ENCODE results near the gene IFT43. TPM values are rescaled to one million over a fixed set of nuclear protein-coding genes. Genes with fewer than 3 reads are reported as not detected.

The IFT43 gene
- total and polyA plus RNA-seq, 2 experiments from 2014 or later, result 56.8 to 76.6 TPM

GRCh38 chr14:75976826-75977581 lies 8.6 kb upstream of the IFT43 start:
- peaks cover 36% of the 10 kb centered on the region for H3K4me1 ChIP-seq (ENCODE audit: low read depth)

GRCh38 chr14:75977582-75977943 lies 8.0 kb upstream of the IFT43 start:
- Histone ChIP-seq H3K4me1 (ENCODE audit: low read depth) (peaks cover 30% of the 10 kb centered on the region), H3K36me3 (no peaks in the 10 kb centered on the region), H3K4me3 (no peak overlapping the region), H3K27me3 (no peaks in the 10 kb centered on the region), H3K27ac (no peak overlapping the region), H3K9me3 (ENCODE audit: low read depth) (no peaks in the 10 kb centered on the region)
- no peak for DNase-seq (ENCODE audit: low read depth in 1 of 2, low spot score in 1 of 2)
- TF ChIP-seq, protein P1, sequence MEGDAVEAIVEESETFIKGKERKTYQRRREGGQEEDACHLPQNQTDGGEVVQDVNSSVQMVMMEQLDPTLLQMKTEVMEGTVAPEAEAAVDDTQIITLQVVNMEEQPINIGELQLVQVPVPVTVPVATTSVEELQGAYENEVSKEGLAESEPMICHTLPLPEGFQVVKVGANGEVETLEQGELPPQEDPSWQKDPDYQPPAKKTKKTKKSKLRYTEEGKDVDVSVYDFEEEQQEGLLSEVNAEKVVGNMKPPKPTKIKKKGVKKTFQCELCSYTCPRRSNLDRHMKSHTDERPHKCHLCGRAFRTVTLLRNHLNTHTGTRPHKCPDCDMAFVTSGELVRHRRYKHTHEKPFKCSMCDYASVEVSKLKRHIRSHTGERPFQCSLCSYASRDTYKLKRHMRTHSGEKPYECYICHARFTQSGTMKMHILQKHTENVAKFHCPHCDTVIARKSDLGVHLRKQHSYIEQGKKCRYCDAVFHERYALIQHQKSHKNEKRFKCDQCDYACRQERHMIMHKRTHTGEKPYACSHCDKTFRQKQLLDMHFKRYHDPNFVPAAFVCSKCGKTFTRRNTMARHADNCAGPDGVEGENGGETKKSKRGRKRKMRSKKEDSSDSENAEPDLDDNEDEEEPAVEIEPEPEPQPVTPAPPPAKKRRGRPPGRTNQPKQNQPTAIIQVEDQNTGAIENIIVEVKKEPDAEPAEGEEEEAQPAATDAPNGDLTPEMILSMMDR (IDR thresholded peaks at IDR 0.05; ENCODE audit: low read depth, low read length), result no peak

More at GRCh38 chr14:75976826-75977581, 8.6 kb upstream of the IFT43 start:
- no peak overlapping the region for H3K27ac ChIP-seq
- no peak overlapping the region for H3K4me3 ChIP-seq
- TF ChIP-seq, protein P1 (IDR thresholded peaks at IDR 0.05; ENCODE audit: low read depth, low read length), result no peak
- no peaks in the 10 kb centered on the region for H3K36me3 ChIP-seq
- DNase-seq (ENCODE audit: low read depth in 1 of 2, low spot score in 1 of 2), result no peak
- H3K9me3 ChIP-seq (ENCODE audit: low read depth), result no peaks in the 10 kb centered on the region
- no peaks in the 10 kb centered on the region for H3K27me3 ChIP-seq

DNA sequence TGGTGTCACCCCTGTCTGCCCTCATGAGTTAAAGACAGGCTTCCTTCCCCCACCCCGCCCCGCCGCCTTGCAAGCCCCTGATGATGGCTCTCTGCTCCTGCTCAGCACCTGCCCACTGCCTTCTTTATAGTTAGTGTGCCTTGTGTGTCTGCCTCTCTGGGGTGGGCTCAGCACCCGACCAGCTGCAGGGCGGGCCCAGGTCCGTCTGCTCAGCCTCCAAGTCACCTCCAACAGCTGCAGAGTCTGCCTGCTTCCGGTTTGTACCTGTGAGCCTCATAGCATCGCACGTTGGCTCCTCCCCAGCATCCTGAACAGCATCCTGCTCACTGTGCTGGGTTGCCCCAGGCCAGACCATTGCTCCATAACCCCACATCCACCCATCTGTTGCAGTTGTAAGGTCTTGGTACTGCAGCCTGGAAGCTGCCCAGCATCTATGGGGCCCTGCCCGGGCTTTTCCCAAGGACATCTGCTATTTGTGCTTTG lies 7.3 kb upstream of the IFT43 start:
- Histone ChIP-seq H3K9me3 (ENCODE audit: low read depth) (no peaks in the 10 kb centered on the region), H3K27ac (no peak overlapping the region), H3K36me3 (no peaks in the 10 kb centered on the region), H3K4me3 (no peak overlapping the region), H3K4me1 (ENCODE audit: low read depth) (peaks cover 23% of the 10 kb centered on the region), H3K27me3 (no peaks in the 10 kb centered on the region)
- TF ChIP-seq, protein P1 (IDR thresholded peaks at IDR 0.05; ENCODE audit: low read depth, low read length), result no peak
- DNase-seq (ENCODE audit: low read depth in 1 of 2, low spot score in 1 of 2), result no peak

DNA sequence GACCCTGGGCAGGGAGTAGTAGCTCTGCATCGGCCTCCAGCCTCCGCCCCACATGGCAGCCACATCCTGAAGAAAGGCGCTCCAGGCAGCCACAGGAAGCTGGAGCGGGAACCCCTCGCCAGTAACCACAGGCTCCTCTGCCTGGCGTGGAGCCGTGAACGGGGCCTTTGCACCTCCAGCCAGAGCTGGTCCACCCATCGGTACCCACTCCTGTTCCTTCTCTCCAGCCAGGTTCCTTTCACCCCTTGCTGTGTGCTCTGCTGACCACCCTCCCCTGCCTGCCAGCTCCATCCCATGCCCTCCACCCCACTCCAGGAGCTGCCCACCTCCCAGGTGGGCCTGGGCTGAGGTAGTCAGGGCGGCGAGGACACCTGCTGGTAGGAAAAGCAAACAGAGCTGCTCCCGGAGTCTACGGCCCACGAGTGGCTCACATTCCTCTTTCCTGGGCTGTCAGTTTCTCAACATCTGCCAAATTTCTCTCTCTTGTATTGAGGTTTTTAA lies 6.4 kb upstream of the IFT43 start:
- TF ChIP-seq, protein P1 (IDR thresholded peaks at IDR 0.05; ENCODE audit: low read depth, low read length), result peak; percentile 76
- no peaks in the 10 kb centered on the region for H3K27me3 ChIP-seq
- H3K4me3 ChIP-seq, result no peak overlapping the region
- H3K27ac ChIP-seq, result no peak overlapping the region
- peaks cover 22% of the 10 kb centered on the region for H3K4me1 ChIP-seq (ENCODE audit: low read depth)
- peak; percentile 63 to 66 for DNase-seq (ENCODE audit: low read depth in 1 of 2, low spot score in 1 of 2)
- H3K9me3 ChIP-seq (ENCODE audit: low read depth), result no peaks in the 10 kb centered on the region
- no peaks in the 10 kb centered on the region for H3K36me3 ChIP-seq

DNA sequence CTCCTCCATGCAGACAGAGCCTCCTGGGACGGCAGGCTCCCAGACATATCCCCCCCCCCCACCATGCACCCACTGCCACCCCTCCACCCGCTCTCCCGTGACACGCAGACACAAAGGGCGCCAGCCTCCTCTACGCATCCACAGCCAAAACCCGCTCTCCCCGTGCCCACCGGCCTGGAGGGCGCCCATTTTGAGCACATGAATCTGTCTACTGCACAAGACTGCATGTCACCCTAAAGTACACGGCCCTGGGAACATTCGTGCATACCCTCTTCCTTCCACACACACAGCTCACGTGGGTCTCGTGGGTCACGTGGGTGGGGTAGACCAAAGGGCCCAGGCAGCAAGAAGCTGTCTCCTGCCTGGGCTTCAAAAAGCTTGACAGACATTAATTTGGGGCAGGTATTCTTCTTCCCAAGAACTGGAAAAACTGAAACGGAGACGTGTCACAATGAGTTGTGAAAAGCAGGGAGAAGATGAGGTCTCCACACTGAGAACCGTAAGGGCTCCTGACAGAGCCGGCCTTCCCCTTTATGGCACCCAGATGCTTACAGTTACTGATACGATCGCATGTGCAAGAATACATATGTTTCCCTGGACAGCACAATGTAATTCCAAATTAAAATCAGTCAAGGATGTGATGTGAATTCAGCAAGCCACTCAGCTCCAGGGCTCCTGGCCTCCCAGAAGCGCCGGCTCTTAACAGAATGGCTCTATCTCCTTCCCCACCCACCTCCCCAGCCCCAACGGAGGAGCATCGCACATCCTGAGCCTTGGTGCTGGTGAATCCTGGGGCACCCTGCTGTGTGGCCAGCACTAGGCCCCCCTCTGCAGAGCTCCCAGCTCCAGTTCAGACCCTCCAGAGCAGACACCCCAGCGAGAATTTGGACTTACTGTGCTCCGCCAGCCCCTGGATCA lies 5.7 kb upstream of the IFT43 start:
- TF ChIP-seq, protein P1 (IDR thresholded peaks at IDR 0.05; ENCODE audit: low read depth, low read length), result no peak
- Histone ChIP-seq H3K4me3 (no peak overlapping the region), H3K9me3 (ENCODE audit: low read depth) (no peaks in the 10 kb centered on the region), H3K27ac (no peak overlapping the region), H3K36me3 (no peaks in the 10 kb centered on the region), H3K27me3 (no peaks in the 10 kb centered on the region), H3K4me1 (ENCODE audit: low read depth) (peaks cover 22% of the 10 kb centered on the region)
- DNase-seq (ENCODE audit: low read depth in 1 of 2, low spot score in 1 of 2), result peak in 1 of 2 donors; percentile 40

Data from cardiac muscle cell (in vitro differentiated cells and primary cell).